Common myeloid progenitor, CD34-positive (primary cell): ENCODE data around the gene UBR7. TPM values are rescaled to one million over a fixed set of nuclear protein-coding genes. Genes with fewer than 3 reads are reported as not detected.
"Not testable (repeated sequence)": the region's sequence is repeated elsewhere in the genome, so short reads cannot be mapped to it uniquely, and the experiment has no call there.

Source experiments
- CTCF ChIA-PET: fragments of 350-600 bp; sonication (Branson Sonifier 250); formaldehyde crosslinking; loops from one replicate; lab custom pipeline; 2021; ENCODE audit warnings: antibody characterized with exemption; lab: Charles Lee
- POLR2A ChIA-PET: fragments of 350-600 bp; sonication (Branson Sonifier 250); formaldehyde crosslinking; loops from one replicate; lab custom pipeline; 2021; ENCODE audit warnings: antibody characterized with exemption; lab: Charles Lee
- DNase-seq, 3 donors: peaks; one replicate each; pipeline versions ENCODE4 v3.0.0 to v3.0.0-alpha.2; 2013
- H3K27ac ChIP-seq, 2 experiments: 1 replicate in 1 of 2; 2 replicates in 1 of 2; pipeline ENCODE4 v1.7.0; 2013; ENCODE audit warnings: inconsistent platforms in 2 of 2, low read length in 2 of 2, mild to moderate bottlenecking in 2 of 2, low read depth in 1 of 2, moderate library complexity in 1 of 2; ENCODE audit not compliant: severe bottlenecking in 2 of 2, insufficient read depth in 1 of 2, poor library complexity in 1 of 2
- H3K27me3 ChIP-seq, 5 experiments: replicated peaks in 2 of 5; 1 replicate in 3 of 5; 2 replicates in 2 of 5; pipeline versions ENCODE4 v1.6.1 to v1.7.0; 2013; ENCODE audit warnings: low read length in 4 of 5, mild to moderate bottlenecking in 2 of 5, moderate library complexity in 2 of 5, inconsistent platforms in 1 of 5; ENCODE audit not compliant: insufficient read depth in 5 of 5, control insufficient read depth in 4 of 5
- H3K36me3 ChIP-seq, 4 experiments: 1 replicate in 2 of 4; 2 replicates in 2 of 4; pipeline versions ENCODE4 v1.6.1 to v1.7.0; 2013; ENCODE audit warnings: low read length in 3 of 4, control low read depth in 1 of 4, mild to moderate bottlenecking in 1 of 4; ENCODE audit not compliant: control insufficient read depth in 4 of 4, insufficient read depth in 4 of 4
- H3K4me1 ChIP-seq, 4 experiments: 1 replicate in 3 of 4; 2 replicates in 1 of 4; pipeline versions ENCODE4 v1.6.1 to v1.7.1; 2013; ENCODE audit warnings: low read length in 3 of 4, mild to moderate bottlenecking in 3 of 4, control low read depth in 1 of 4, inconsistent platforms in 1 of 4, moderate library complexity in 1 of 4; ENCODE audit not compliant: control insufficient read depth in 4 of 4, insufficient read depth in 4 of 4; ENCODE audit errors: control extremely low read depth in 1 of 4
- H3K4me3 ChIP-seq, 7 experiments: 1 replicate in 4 of 7; 2 replicates in 3 of 7; pipeline versions ENCODE4 v1.5.1 to v1.7.0; 2013; ENCODE audit warnings: mild to moderate bottlenecking in 7 of 7, low read length in 6 of 7, moderate library complexity in 6 of 7, inconsistent platforms in 2 of 7, low read depth in 2 of 7, control low read depth in 1 of 7; ENCODE audit not compliant: insufficient read depth in 4 of 7, control insufficient read depth in 1 of 7; ENCODE audit errors: extremely low read depth in 1 of 7
- H3K9me3 ChIP-seq, 5 experiments: 1 replicate in 4 of 5; 2 replicates in 1 of 5; pipeline versions ENCODE4 v1.6.1 to v1.7.1; 2013; ENCODE audit warnings: low read length in 4 of 5, mild to moderate bottlenecking in 2 of 5, inconsistent platforms in 1 of 5, low read depth in 1 of 5, moderate library complexity in 1 of 5; ENCODE audit not compliant: control insufficient read depth in 4 of 5, insufficient read depth in 2 of 5; ENCODE audit errors: control extremely low read depth in 1 of 5
- WGBS: methylation state at CpG from one replicate; pipeline ENCODE4 v1.1.5; 2013; ENCODE audit not compliant: insufficient coverage; 5-methylcytosine and 5-hydroxymethylcytosine counted together
- polyA plus RNA-seq: library from polyadenylated mRNA; unstranded; fragments of 120-200 nt; gene quantifications from one replicate; pipeline ENCODE4 v1.2.1, GENCODE V29; 2013

Gene UBR7, protein sequence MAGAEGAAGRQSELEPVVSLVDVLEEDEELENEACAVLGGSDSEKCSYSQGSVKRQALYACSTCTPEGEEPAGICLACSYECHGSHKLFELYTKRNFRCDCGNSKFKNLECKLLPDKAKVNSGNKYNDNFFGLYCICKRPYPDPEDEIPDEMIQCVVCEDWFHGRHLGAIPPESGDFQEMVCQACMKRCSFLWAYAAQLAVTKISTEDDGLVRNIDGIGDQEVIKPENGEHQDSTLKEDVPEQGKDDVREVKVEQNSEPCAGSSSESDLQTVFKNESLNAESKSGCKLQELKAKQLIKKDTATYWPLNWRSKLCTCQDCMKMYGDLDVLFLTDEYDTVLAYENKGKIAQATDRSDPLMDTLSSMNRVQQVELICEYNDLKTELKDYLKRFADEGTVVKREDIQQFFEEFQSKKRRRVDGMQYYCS
- 25.7 TPM for polyA plus RNA-seq

DNA sequence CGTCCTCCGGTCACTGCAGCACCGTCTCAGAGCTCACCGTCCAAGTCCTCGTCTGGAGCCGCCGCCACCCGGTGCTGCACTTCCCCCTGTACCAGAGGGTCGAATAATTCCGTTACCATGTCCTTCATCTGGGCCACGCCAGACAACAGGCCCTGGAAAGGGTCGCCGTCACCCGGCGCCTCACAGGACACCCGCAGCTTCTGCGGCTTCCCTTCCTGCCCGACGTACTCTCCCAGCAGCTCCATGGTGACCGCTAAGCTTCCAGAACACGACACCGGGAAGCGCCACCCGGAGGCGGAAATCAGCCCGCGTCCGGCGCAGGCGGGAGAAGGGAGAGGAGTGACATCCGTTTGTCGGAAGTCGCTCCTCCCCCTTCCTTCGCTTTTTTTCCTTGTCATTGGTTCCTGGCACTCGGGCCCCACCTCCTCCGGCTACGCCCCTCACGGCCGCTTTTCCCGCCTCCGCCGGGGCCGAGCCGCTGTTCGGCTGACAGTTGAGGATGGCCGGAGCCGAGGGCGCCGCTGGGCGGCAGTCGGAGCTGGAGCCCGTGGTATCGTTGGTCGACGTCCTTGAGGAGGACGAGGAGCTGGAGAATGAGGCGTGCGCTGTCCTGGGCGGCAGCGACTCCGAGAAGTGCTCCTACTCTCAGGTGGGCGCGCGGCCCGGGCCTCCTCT is at the start of gene UBR7, which contains the start of gene GON7:
Gene UBR7 (plus strand): TSS at position 464 of the 675 bp plus-strand sequence. CDS start 36 bp downstream, at position 500.
Gene GON7 (minus strand): TSS at position 273 of the 675 bp plus-strand sequence. CDS start 28 bp downstream, at position 245.
- under 1% methylated on average over 45 of the region's 65 CpGs for WGBS
- POLR2A ChIA-PET, result interaction anchor here (2.1 kb wide), 1 partner anchor 22 kb away, joined by 15 read pairs; the partner anchor contains the start of genes LYSET and MOAP1
- no peaks in the 10 kb centered on the region for H3K27me3 ChIP-seq
- peak within 1 kb of the TSS; percentile 15 to 85 for H3K27ac ChIP-seq
- peaks cover under 1 to 2% (median 1%) of the 10 kb centered on the region in 4 experiments for H3K36me3 ChIP-seq
- H3K9me3 ChIP-seq, result no peaks in the 10 kb centered on the region
- DNase-seq, result peak; percentile 90 to 93 (median 91)
- H3K4me1 ChIP-seq, result peaks cover 13 to 31% (median 24%) of the 10 kb centered on the region in 4 experiments
- CTCF ChIA-PET, result interaction anchor here (0.9 to 3.0 kb wide), 12 partner anchors 8 to 94 kb away, joined by 3 to 27 read pairs (median 5); partner anchors contain the start of genes LYSET and MOAP1
- H3K4me3 ChIP-seq, result peak within 1 kb of the TSS; percentile 84 to 97 (median 95)

DNA sequence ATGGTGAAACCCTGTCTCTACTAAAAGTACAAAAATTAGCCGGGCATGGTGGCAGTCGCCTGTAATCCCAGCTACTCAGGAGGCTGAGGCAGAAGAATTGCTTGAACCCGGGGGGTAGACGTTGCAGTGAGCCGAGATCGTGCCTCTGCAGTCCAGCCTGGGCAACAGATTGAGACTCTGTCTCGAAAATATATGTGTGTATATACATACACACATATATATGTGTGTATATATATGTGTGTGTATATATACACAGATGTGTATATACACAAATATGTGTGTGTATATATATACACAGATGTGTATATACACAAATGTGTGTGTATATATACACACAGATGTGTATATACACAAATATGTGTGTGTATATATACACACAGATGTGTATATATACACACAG is 48.7 kb upstream of the UBR7 start:
- CTCF ChIA-PET, result not testable (repeated sequence)

DNA sequence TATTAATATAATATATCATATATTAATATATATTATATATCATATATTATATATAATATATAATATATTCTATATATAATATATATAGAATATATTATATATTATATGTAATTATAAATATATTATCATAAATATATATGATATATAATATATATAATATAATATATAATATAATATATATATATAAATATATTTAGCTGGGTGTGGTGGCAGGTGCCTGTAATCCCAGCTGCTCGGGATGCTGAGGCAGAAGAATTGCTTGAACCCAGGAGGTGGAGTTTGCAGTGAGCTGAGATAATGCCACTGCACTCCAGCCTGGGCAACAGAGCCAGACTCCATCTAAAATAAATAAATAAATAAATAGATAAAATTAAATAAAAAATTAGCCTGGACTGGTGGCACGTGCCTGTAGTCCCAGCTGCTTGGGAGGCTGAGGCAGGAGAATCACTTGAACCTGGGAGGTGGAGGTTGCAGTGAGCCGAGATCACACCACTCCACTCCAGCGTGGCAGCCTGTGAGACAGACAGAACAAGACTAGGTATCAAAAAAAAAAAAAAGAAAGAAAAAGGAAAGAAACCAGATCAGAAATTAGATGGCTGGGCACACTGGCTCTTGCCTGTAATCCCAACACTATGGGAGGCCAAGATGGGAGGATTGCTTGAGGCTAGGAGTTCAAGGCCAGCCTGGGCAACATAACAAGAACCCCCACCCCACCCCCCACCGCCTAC is 47.3 kb upstream of the UBR7 start:
- ChIA-PET POLR2A (interaction anchor here (0.6 kb wide), 1 partner anchor 16 kb away, joined by 3 read pairs; no protein-coding TSS in a partner anchor), CTCF (interaction anchor here (1.0 to 1.7 kb wide), 4 partner anchors 13 to 128 kb away, joined by 3 to 5 read pairs (median 4); no protein-coding TSS in a partner anchor)

More for the DNA sequence above, 48.7 kb upstream of the UBR7 start:
- peak in 2 of 3 donors; percentile 27 to 52 for DNase-seq
- H3K4me1 ChIP-seq, H3K27me3 ChIP-seq, H3K9me3 ChIP-seq, POLR2A ChIA-PET, H3K4me3 ChIP-seq, H3K36me3 ChIP-seq, H3K27ac ChIP-seq: not testable (repeated sequence)
- WGBS, result 100% methylated on average over 2 of the region's 7 CpGs

DNA sequence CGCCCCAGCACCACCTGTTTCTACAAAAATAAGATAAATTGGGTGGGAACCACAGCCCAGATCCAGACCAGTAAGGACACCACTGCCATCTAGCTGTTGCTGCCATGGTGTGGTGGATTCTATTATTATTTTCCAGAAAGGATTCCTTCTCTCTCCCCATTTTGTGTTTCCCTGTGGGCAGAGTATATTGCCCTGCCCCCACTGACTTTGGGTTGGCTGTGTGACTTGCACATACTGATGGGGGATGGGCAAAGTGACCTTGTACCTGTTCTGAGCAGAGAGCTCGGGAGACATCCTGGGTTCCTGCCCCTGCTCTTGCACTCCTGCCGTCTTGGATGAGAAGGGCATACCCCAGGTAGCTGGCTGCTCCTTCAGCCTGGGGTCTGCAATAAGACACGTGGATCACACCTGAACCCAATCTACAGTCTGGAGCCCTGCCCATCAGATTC is 46.7 kb upstream of the UBR7 start:
- ChIA-PET POLR2A (interaction anchor here (0.6 kb wide), 1 partner anchor 15 kb away, joined by 3 read pairs; no protein-coding TSS in a partner anchor), CTCF (interaction anchor here (0.8 to 1.7 kb wide), 6 partner anchors 12 to 178 kb away, joined by 3 to 5 read pairs (median 4); no protein-coding TSS in a partner anchor)
- peak; percentile 18 to 62 (median 57) for DNase-seq

More for the DNA sequence above, 47.3 kb upstream of the UBR7 start:
- not testable (repeated sequence) for H3K9me3 ChIP-seq, H3K36me3 ChIP-seq, H3K4me3 ChIP-seq, H3K27ac ChIP-seq, H3K4me1 ChIP-seq, H3K27me3 ChIP-seq, DNase-seq
- 100% methylated on average over 1 of the region's 5 CpGs for WGBS

DNA sequence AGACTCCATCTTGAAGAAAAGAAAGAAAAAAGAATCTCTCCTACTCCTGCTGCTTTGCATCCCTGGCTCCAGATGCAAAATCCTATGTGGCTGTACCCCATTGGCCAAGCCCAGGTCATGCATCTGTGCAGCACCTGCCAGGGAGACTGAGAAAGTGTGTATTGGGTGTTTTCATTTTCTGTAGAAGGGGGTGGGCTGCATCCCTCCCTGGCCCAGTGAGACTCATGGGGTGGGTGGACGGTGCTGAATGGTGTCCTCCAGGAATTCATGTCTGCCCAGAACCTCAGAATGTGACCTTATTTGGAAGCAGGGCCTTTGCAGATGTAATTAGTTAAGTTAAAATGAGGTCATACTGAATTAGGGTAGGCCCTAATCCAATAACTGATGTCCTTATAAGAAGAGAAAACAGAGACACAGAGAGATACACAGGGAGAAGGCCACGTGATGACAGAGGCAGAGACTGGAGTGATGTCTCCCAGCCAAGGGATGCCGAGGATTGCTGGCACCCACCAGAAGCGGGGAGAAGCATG is 45.6 kb upstream of the UBR7 start:
- WGBS, result 100% methylated on average over 3 of the region's 4 CpGs
- H3K27ac ChIP-seq, result no peak overlapping the region
- no peaks in the 10 kb centered on the region for H3K27me3 ChIP-seq
- POLR2A ChIA-PET, result no interaction called here
- no peaks in the 10 kb centered on the region for H3K36me3 ChIP-seq
- CTCF ChIA-PET, result interaction anchor here (1.1 to 1.7 kb wide), 3 partner anchors 11 to 48 kb away, joined by 3 to 4 read pairs (median 4); no protein-coding TSS in a partner anchor
- no peak for DNase-seq
- H3K9me3 ChIP-seq, result no peaks in the 10 kb centered on the region
- H3K4me1 ChIP-seq, result no peaks in the 10 kb centered on the region
- H3K4me3 ChIP-seq, result no peak overlapping the region

More for the DNA sequence above, 46.7 kb upstream of the UBR7 start:
- Histone ChIP-seq H3K36me3 (no peaks in the 10 kb centered on the region), H3K27me3 (no peaks in the 10 kb centered on the region), H3K4me1 (no peaks in the 10 kb centered on the region), H3K27ac (no peak overlapping the region), H3K4me3 (no peak overlapping the region), H3K9me3 (no peaks in the 10 kb centered on the region)
- 100% methylated on average over 1 of the region's 4 CpGs for WGBS

DNA sequence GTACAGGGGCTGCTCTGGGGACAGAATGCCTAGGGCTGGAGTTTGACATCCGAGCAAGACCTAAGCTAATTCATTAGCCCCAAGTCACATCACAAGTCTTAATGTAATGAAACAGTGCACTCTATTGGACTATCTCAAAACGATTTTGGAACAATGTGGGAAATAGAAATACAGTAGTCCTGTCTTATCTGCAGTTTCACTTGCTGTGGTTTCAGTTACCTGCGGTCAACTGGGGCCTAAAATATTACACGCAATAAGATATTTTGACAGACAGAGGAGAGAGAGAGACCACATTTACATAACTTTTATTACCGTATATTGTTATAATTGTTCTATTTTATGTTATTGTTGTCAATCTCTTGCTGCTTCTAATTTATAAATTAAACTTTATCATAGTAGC is 43.5 kb upstream of the UBR7 start:
- Histone ChIP-seq H3K27ac (no peak overlapping the region), H3K9me3 (no peaks in the 10 kb centered on the region), H3K27me3 (no peaks in the 10 kb centered on the region), H3K36me3 (no peaks in the 10 kb centered on the region), H3K4me3 (no peak overlapping the region), H3K4me1 (peaks cover 0 to under 1% (median 0%) of the 10 kb centered on the region in 4 experiments)
- POLR2A ChIA-PET, result no interaction called here
- WGBS, result no CpG with 5 or more reads among the region's 5 CpGs
- CTCF ChIA-PET, result interaction anchor here (1.4 to 1.6 kb wide), 2 partner anchors 15 to 50 kb away, joined by 5 to 7 read pairs; no protein-coding TSS in a partner anchor
- no peak for DNase-seq
